ENCODE results near the gene ZNF385D.
A peak's percentile ranks its signal among the peaks of the same experiment; 100 is the strongest.

ZNF385D gene

DNA sequence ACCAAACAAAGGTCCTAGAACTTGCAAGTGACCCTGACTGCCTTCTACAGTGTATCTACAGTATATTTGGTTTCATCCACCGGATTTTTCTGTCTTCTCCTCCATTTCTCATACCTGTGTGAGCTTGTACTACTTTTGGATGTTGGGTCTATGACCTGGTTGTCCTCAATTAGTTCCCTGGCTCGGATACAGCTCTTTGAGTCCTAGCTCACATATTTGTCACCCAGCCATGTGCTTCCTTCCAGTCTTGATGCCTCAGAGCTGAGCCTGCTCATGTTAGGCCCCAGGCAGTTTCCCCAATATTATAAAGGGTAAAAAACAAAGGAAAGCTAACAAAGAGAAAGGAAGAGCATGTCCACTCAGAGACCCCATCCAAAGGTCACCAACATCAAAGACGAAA, 28.2 kb downstream of the ZNF385D start:
- no peak for TF ChIP-seq CTCF (IDR thresholded peaks at IDR 0.05; ENCODE audit: low read depth, low read length, missing control alignments)
- DNase-seq (ENCODE audit: low read depth): no peak
- no peak overlapping the region for H3K4me3 ChIP-seq (ENCODE audit: low read depth, low read length)
- in situ Hi-C loops (cut with HindIII; ENCODE audit: low sequenced_read_pairs): no loop called here

DNA sequence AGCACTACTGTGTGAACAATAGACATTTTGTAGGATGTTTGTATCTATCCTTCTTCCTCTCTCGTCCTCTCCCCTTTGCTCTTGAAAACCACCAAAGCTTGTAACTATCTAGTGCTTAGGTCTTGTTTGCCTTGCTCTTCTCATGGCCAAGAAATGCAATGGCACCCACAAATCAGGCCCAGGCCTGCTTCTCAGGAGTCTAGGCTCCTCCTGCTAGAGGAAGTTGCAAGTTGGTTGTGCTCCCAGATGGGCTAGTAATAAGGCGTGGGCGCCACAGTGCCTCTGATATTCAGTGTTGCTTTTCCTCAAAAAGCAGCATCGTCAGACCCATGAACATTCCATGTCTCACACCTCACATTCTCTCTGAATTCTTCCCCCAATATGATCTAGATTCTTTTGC, 28.7 kb downstream of the ZNF385D start:
- DNase-seq (ENCODE audit: low read depth): no peak
- no peak for TF ChIP-seq CTCF (IDR thresholded peaks at IDR 0.05; ENCODE audit: low read depth, low read length, missing control alignments)
- in situ Hi-C loops (cut with HindIII; ENCODE audit: low sequenced_read_pairs): no loop called here
- no peak overlapping the region for H3K4me3 ChIP-seq (ENCODE audit: low read depth, low read length)

- H3K4me3 ChIP-seq (ENCODE audit: low read depth, low read length): no peak overlapping the region
- TF ChIP-seq CTCF (IDR thresholded peaks at IDR 0.05; ENCODE audit: low read depth, low read length, missing control alignments): no peak
- DNase-seq (ENCODE audit: low read depth): no peak
- in situ Hi-C loops (cut with HindIII; ENCODE audit: low sequenced_read_pairs): no loop called here
These were observed 31.9 kb downstream of the ZNF385D start for GRCh38 chr3:21718943-21719591.

GRCh38 chr3:21718161-21718765, 32.7 kb downstream of the ZNF385D start:
- H3K4me3 ChIP-seq (ENCODE audit: low read depth, low read length): no peak overlapping the region
- TF ChIP-seq CTCF (IDR thresholded peaks at IDR 0.05; ENCODE audit: low read depth, low read length, missing control alignments): no peak
- in situ Hi-C loops (cut with HindIII; ENCODE audit: low sequenced_read_pairs): no loop called here
- peak; percentile 97 for DNase-seq (ENCODE audit: low read depth)

- no peak overlapping the region for H3K4me3 ChIP-seq (ENCODE audit: low read depth, low read length)
- in situ Hi-C loops (cut with HindIII; ENCODE audit: low sequenced_read_pairs): no loop called here
- no peak for TF ChIP-seq CTCF (IDR thresholded peaks at IDR 0.05; ENCODE audit: low read depth, low read length, missing control alignments)
- DNase-seq (ENCODE audit: low read depth): no peak
These were observed 35.3 kb downstream of the ZNF385D start for GRCh38 chr3:21715662-21716061.

DNA sequence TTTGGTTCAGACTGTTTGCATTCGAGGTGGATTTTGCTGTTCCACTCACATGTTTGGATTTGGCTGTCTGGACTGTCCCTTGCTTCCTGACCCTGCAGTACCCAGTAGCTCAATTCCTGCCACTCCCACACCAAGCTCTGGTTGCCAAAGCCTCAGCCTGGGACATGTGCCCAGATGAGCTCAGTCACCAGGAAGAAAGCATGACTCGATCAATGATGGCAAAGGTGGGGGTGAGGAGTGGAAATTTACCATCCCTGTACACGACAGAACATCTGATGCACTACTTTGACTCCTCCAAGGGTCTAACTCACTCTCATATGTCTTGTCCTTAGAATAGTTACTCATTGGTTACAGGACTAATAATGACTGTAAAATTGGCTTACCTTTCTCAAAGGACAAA, 45.2 kb downstream of the ZNF385D start:
- no peak for TF ChIP-seq CTCF (IDR thresholded peaks at IDR 0.05; ENCODE audit: low read depth, low read length, missing control alignments)
- peak; percentile 59 for DNase-seq (ENCODE audit: low read depth)
- no peak overlapping the region for H3K4me3 ChIP-seq (ENCODE audit: low read depth, low read length)
- in situ Hi-C loops (cut with HindIII; ENCODE audit: low sequenced_read_pairs): no loop called here

Measured in astrocyte of the cerebellum (primary cell).